ENCODE measurements around the gene MRGPRX2.

Gene MRGPRX2

DNA sequence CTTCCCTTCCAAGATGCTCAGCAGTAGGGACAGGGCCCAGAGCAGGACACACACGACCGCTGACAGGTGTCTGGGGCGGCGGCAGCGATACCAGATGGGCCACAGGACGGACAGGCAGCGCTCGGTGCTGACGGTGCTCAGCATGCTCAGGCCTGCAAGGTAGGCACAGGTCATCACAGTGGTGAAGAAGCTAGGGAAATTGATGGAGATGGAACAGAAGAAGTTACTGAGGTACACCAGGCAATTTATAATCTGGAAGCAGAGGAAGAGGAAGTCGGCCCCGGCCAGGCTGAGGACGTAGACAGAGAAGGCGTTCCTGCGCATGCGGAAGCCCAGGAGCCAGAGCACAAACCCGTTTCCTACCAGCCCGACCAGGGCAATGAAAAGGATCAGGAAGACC lies 4.6 kb downstream of the MRGPRX2 start:
- TF ChIP-seq, protein P1, sequence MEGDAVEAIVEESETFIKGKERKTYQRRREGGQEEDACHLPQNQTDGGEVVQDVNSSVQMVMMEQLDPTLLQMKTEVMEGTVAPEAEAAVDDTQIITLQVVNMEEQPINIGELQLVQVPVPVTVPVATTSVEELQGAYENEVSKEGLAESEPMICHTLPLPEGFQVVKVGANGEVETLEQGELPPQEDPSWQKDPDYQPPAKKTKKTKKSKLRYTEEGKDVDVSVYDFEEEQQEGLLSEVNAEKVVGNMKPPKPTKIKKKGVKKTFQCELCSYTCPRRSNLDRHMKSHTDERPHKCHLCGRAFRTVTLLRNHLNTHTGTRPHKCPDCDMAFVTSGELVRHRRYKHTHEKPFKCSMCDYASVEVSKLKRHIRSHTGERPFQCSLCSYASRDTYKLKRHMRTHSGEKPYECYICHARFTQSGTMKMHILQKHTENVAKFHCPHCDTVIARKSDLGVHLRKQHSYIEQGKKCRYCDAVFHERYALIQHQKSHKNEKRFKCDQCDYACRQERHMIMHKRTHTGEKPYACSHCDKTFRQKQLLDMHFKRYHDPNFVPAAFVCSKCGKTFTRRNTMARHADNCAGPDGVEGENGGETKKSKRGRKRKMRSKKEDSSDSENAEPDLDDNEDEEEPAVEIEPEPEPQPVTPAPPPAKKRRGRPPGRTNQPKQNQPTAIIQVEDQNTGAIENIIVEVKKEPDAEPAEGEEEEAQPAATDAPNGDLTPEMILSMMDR (IDR thresholded peaks at IDR 0.05; ENCODE audit: borderline replicate concordance, insufficient read depth, low read depth, low read length), result no peak
- no peak overlapping the region for H3K4me3 ChIP-seq (ENCODE audit: low read depth, low read length)

DNA sequence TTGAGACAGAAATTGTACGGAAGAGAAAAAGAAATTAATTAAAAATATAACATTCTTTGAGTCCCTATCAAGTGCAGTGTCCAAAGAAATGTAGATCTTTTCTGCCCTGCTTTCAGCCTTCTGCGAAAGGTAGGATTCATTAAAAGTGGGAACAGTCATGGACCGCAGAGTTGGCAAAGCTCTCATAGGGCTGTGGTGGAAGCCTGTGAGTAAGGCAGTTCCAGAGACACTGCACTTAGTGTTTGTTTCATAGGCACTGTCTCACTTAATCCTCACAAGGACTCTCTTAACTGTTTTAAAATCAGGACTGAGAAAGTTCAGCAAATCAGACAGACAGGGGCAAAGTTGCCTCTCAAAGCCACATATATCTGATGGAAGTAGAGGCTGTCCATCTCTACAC lies 5.5 kb downstream of the MRGPRX2 start:
- TF ChIP-seq, protein P1 (IDR thresholded peaks at IDR 0.05; ENCODE audit: borderline replicate concordance, insufficient read depth, low read depth, low read length), result no peak
- H3K4me3 ChIP-seq (ENCODE audit: low read depth, low read length), result no peak overlapping the region

DNA sequence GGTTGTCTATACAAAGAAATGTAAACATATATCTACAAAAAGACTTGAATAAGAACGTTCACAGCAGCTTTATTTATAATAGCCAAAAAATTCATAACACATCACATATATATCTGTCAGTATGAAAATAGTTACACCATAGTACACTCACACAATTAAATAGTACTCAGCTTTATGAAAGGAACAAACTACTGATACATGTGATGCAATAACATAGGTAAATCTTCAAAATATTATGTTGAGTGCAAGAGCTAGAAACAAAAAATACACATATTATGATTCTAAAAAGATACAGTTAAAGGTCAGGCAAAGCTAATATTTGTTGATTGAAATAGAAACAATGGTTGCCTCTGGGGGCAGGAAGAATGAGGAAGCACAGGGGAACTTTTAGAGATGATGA lies 6.6 kb downstream of the MRGPRX2 start:
- TF ChIP-seq, protein P1 (IDR thresholded peaks at IDR 0.05; ENCODE audit: borderline replicate concordance, insufficient read depth, low read depth, low read length), result no peak
- H3K4me3 ChIP-seq (ENCODE audit: low read depth, low read length), result no peak overlapping the region

DNA sequence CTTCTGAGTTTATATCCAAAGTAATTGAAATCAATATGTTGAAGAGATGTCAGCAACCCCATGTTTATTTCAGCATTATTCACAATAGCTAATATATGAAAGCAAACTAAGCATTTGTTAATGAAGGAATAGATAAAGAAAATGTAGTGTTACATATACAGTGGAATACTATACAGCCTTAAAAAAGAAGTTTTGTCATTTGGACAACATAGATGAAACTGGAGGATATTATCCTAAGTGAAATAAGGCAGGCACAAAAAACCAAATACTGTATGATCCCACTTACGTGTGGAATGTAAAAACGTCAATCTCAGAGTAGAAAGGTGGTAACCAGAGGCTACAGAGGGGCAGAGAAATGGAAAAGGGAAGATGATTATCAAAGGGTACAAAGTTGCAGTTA lies 10.2 kb downstream of the MRGPRX2 start:
- TF ChIP-seq, protein P1 (IDR thresholded peaks at IDR 0.05; ENCODE audit: borderline replicate concordance, insufficient read depth, low read depth, low read length), result no peak
- H3K4me3 ChIP-seq (ENCODE audit: low read depth, low read length), result no peak overlapping the region

DNA sequence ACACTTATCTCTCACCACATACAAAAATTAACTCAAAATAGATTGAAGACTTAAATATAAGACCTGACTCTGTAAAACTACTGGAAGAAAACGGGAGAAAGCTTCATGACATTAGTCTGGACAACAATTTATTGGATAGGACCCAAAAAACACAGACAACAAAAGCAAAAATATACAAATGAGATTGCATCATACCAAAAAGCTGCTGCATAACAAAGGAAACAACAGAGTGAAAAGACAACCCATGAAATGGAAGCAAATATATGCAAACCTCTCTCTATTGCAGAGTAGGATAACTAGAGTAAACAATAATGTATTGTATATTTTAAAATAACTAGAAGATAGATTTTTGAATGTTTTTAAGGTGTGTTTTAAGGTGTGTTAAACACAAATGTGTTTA lies 11.2 kb downstream of the MRGPRX2 start:
- TF ChIP-seq, protein P1 (IDR thresholded peaks at IDR 0.05; ENCODE audit: borderline replicate concordance, insufficient read depth, low read depth, low read length), result no peak
- no peak overlapping the region for H3K4me3 ChIP-seq (ENCODE audit: low read depth, low read length)

DNA sequence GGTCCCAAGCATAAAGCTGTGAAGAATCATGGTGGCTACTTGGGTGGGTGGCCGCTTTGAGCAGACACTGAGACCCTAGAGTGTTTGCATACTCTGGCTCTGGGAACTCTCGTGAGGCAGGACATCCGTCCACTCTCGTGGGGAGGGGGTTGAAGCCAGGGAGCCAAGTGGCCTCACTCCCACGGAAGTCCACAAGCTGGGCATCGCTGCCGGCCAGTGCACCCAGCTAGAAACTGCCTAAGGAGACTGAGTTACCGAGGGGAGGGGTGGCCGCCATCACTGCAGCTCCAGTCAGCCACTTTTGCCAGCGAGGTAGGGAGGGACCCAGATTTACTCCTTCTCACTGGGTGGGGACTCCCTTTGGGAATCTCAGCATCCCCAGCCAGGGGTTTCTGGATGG lies 20.5 kb downstream of the MRGPRX2 start:
- H3K4me3 ChIP-seq (ENCODE audit: low read depth, low read length), result no peak overlapping the region
- TF ChIP-seq, protein P1 (IDR thresholded peaks at IDR 0.05; ENCODE audit: borderline replicate concordance, insufficient read depth, low read depth, low read length), result no peak

DNA sequence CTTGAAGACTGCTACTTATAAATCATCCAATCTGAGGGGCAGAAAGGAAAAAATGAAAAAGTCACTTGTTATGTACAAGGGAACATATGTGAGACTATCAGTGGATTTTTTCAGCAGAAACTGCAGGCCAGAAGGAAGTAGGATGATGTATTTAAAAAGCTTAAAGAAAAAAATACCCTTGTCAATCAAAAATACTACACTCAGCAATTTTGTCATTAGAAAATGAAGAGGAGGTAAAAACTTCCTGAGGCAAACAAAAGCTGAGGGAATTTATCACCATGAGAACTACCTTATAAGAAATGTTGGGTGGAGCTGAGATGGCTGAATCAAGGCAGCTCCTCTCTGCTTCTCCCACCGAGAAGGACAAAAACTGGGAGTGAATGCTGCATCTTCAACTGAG lies 21.1 kb downstream of the MRGPRX2 start:
- H3K4me3 ChIP-seq (ENCODE audit: low read depth, low read length), result no peak overlapping the region
- TF ChIP-seq, protein P1 (IDR thresholded peaks at IDR 0.05; ENCODE audit: borderline replicate concordance, insufficient read depth, low read depth, low read length), result no peak
